Endothelial cell of umbilical vein (primary cell): ENCODE measurements around the gene S100A3. TPM values are rescaled to one million over a fixed set of nuclear protein-coding genes. Genes with fewer than 3 reads are reported as not detected.

Experiments used
- BruUV-seq: library from RNA; stranded (reverse); fragments of 400-500 nt; replicated peaks from 2 replicates; lab custom pipeline; 2021; lab: Mats Ljungman, UMichigan
- CTCF ChIA-PET: fragments of 300-600, 350-600 bp; sonication (Branson Sonifier 250); formaldehyde crosslinking; loops from one replicate; lab custom pipeline; 2021; ENCODE audit warnings: antibody characterized with exemption, inconsistent platforms; lab: Charles Lee
- POLR2A ChIA-PET: fragments of 300-600, 350-600 bp; sonication (Branson Sonifier 250); formaldehyde crosslinking; loops from one replicate; lab custom pipeline; 2021; ENCODE audit warnings: antibody characterized with exemption, inconsistent platforms; lab: Charles Lee
- DNase-seq: peaks from one replicate; pipeline ENCODE4 v3.0.0-alpha.2; 2011; ENCODE audit warnings: low read depth, low spot score
- FAIRE-seq: peaks from 2 replicates; lab custom pipeline; 2011; peaks lifted over from hg19 to GRCh38; lab: Jason Lieb, UNC
- H2AFZ ChIP-seq: 2 replicates; pipeline ENCODE4 v1.6.0; 2012; ENCODE audit warnings: low read depth, low read length, control low read depth, inconsistent platforms
- H3K27ac ChIP-seq: 2 replicates; pipeline ENCODE4 v1.5.1; 2011; ENCODE audit warnings: low read depth, mild to moderate bottlenecking, control low read depth, low read length, moderate library complexity; ENCODE audit not compliant: insufficient read depth
- H3K27me3 ChIP-seq, 2 experiments: 2 replicates each; pipeline versions ENCODE4 v1.6.0 to v1.6.1; 2011; ENCODE audit warnings: low read length in 2 of 2, mixed read lengths in 1 of 2; ENCODE audit not compliant: control insufficient read depth in 2 of 2, insufficient read depth in 2 of 2
- H3K36me3 ChIP-seq, 2 experiments: 2 replicates in 1 of 2; 3 replicates in 1 of 2; pipeline ENCODE4 v1.5.1; 2011; ENCODE audit warnings: low read length in 2 of 2, mild to moderate bottlenecking in 1 of 2, moderate library complexity in 1 of 2; ENCODE audit not compliant: control insufficient read depth in 2 of 2, insufficient read depth in 2 of 2; ENCODE audit errors: extremely low read depth in 1 of 2
- H3K4me1 ChIP-seq: 3 replicates; pipeline ENCODE4 v1.5.1; 2011; ENCODE audit warnings: mild to moderate bottlenecking, low read length; ENCODE audit not compliant: control insufficient read depth, insufficient read depth; ENCODE audit errors: extremely low read depth
- H3K4me2 ChIP-seq: 2 replicates; pipeline ENCODE4 v1.6.1; 2011; ENCODE audit warnings: low read length, control low read depth, mixed read lengths; ENCODE audit not compliant: insufficient read depth
- H3K4me3 ChIP-seq, 3 experiments: fragments of 200-600 bp in 1 of 3; sonication (generic), shearing (Covaris generic) in 1 of 3; replicated peaks in 1 of 3; 2 replicates each; pipeline ENCODE4 v1.5.1; 2011 to 2016; ENCODE audit warnings: control low read depth in 3 of 3, low read length in 3 of 3, mild to moderate bottlenecking in 2 of 3, inconsistent platforms in 1 of 3, low read depth in 1 of 3, moderate library complexity in 1 of 3; ENCODE audit not compliant: insufficient read depth in 1 of 3
- H3K79me2 ChIP-seq: 2 replicates; pipeline ENCODE4 v1.6.0; 2012; ENCODE audit warnings: low read length, inconsistent platforms; ENCODE audit not compliant: control insufficient read depth, insufficient read depth
- H3K9ac ChIP-seq: replicated peaks from 2 replicates; pipeline ENCODE3; 2011; ENCODE audit warnings: low read length, control low read depth; ENCODE audit not compliant: insufficient read depth; ENCODE audit errors: extremely low read depth
- H3K9me1 ChIP-seq: replicated peaks from 3 replicates; pipeline ENCODE4 v1.6.0; 2011; ENCODE audit warnings: mild to moderate bottlenecking, low read length; ENCODE audit not compliant: control insufficient read depth, insufficient read depth; ENCODE audit errors: extremely low read depth
- H3K9me3 ChIP-seq: replicated peaks from 2 replicates; pipeline ENCODE4 v1.5.1; 2012; ENCODE audit warnings: low read length, inconsistent platforms; ENCODE audit not compliant: control insufficient read depth, insufficient read depth
- H4K20me1 ChIP-seq: replicated peaks from 2 replicates; pipeline ENCODE3; 2011; ENCODE audit warnings: mild to moderate bottlenecking, low read length; ENCODE audit not compliant: control insufficient read depth, insufficient read depth; ENCODE audit errors: extremely low read depth
- EZH2 ChIP-seq: IDR thresholded peaks from 2 replicates; pipeline ENCODE4 v1.6.1; 2012; ENCODE audit warnings: borderline replicate concordance, low read depth, mild to moderate bottlenecking, moderate library complexity, low read length, inconsistent platforms; ENCODE audit not compliant: severe bottlenecking
- FOS ChIP-seq: IDR thresholded peaks from 2 replicates; pipeline ENCODE4 v1.6.1; 2011; ENCODE audit warnings: mild to moderate bottlenecking, low read length, moderate library complexity, borderline replicate concordance; ENCODE audit not compliant: insufficient read depth
- GATA2 ChIP-seq: IDR thresholded peaks from 2 replicates; pipeline ENCODE4 v1.7.0; 2011; ENCODE audit warnings: low read depth, mild to moderate bottlenecking, moderate library complexity, mixed read lengths, low read length; ENCODE audit not compliant: insufficient read length, insufficient read depth
- JUN ChIP-seq: IDR thresholded peaks from 2 replicates; pipeline ENCODE4 v1.6.1; 2011; ENCODE audit warnings: borderline replicate concordance, low read depth; ENCODE audit not compliant: insufficient read length, insufficient read depth
- MYC ChIP-seq: IDR thresholded peaks from one replicate; pipeline ENCODE4 v1.6.1; 2011; ENCODE audit warnings: mild to moderate bottlenecking, low read depth, low read length
- POLR2A ChIP-seq: IDR thresholded peaks from 2 replicates; pipeline ENCODE4 v1.6.1; 2012; ENCODE audit warnings: low read depth, mild to moderate bottlenecking, control low read depth, low read length
- POLR2AphosphoS5 ChIP-seq: IDR thresholded peaks from 2 replicates; pipeline ENCODE4 v1.6.1; 2012; ENCODE audit warnings: low read depth, mild to moderate bottlenecking, control low read depth, low read length, moderate library complexity; ENCODE audit not compliant: insufficient read depth
- dilution Hi-C: fragments of 300-500 bp; cut with MboI; formaldehyde crosslinking; loops from one replicate; pipeline ENCODE4 v1.15.0; 2019; ENCODE audit warnings: low sequenced_read_pairs; ENCODE audit not compliant: extremely low pct_ligation_motif_present
- intact Hi-C: fragments of 100-400 bp; cut with micrococcal nuclease; formaldehyde crosslinking; loops from one replicate; pipeline ENCODE4 v1.10.0; 2022
- polyA plus RNA-seq, 4 experiments: library from polyadenylated mRNA; depleted of rRNA in 3 of 4; stranded (reverse) in 3 of 4; unstranded in 1 of 4; fragments of >200 nt; gene quantifications; 2 replicates each; pipeline versions ENCODE4 v1.2.1 to v1.2.3, GENCODE V29; 2011 to 2012; ENCODE audit warnings: missing spikeins in 1 of 4
- total RNA-seq: library from RNA; stranded (reverse); gene quantifications from 2 replicates; pipeline ENCODE4 v1.2.3, GENCODE V29; 2021
- TF ChIP-seq, protein P1 (sequence below), 2 donors: IDR thresholded peaks; 1 replicate in 1 of 2; 2 replicates in 1 of 2; pipeline ENCODE4 v1.5.1; 2011; ENCODE audit warnings: low read length in 2 of 2, mild to moderate bottlenecking in 2 of 2, moderate library complexity in 2 of 2, control low read depth in 1 of 2, inconsistent platforms in 1 of 2, low read depth in 1 of 2; ENCODE audit not compliant: insufficient read depth in 1 of 2; ENCODE audit errors: extremely low read depth in 1 of 2
- TF ChIP-seq, protein P2 (sequence below): IDR thresholded peaks from 2 replicates; pipeline ENCODE4 v1.6.1; 2011; ENCODE audit not compliant: insufficient read depth, insufficient read length

The S100A3 gene
- total and polyA plus RNA-seq, 2 donors (not counting 3 experiments of a cell fraction or from before 2014, with no cell fraction given), result 0.42 to 1.3 TPM

DNA sequence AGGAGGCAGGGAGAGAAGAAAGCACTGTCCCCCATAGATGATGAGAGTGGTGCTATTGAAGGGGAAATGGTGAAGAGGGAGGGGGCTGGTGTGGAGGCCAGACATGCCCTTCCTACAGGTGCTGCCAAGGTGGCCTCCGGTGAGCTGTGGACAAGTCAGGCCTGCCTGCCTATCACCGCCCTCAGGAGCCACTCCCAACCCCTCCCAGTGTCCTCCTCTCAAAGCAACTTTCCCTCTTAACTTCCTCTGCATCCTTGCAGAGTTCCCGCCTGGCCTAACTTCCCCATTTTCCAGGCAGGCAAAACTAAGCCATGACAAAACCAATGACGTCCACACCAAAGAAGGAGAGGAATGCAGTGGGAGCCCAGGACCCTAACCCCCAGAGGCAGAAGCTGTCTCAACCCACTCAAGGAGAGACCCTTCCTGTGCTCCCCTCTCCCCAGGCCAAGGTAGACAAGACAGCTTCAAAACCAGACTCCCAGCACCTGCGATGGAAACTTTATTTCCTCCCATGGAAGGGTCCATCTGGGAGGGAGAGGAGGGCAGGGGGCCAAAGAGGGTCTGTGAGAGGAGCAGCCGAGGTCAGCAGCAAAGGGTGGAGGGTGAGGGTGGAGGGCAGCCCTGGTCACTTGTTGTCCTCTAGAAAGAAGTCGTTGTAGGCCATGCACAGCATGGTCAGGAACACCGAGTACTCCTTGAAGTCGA lies 12.2 kb downstream of the S100A3 start:
- H3K79me2 ChIP-seq, result peaks cover 15% of the 10 kb centered on the region
- POLR2A ChIA-PET, result no interaction called here
- H3K27me3 ChIP-seq, result no peaks in the 10 kb centered on the region
- TF ChIP-seq GATA2, result no peak
- no peak for TF ChIP-seq FOS
- TF ChIP-seq MYC, result no peak
- no peak for TF ChIP-seq EZH2
- TF ChIP-seq, protein P1, sequence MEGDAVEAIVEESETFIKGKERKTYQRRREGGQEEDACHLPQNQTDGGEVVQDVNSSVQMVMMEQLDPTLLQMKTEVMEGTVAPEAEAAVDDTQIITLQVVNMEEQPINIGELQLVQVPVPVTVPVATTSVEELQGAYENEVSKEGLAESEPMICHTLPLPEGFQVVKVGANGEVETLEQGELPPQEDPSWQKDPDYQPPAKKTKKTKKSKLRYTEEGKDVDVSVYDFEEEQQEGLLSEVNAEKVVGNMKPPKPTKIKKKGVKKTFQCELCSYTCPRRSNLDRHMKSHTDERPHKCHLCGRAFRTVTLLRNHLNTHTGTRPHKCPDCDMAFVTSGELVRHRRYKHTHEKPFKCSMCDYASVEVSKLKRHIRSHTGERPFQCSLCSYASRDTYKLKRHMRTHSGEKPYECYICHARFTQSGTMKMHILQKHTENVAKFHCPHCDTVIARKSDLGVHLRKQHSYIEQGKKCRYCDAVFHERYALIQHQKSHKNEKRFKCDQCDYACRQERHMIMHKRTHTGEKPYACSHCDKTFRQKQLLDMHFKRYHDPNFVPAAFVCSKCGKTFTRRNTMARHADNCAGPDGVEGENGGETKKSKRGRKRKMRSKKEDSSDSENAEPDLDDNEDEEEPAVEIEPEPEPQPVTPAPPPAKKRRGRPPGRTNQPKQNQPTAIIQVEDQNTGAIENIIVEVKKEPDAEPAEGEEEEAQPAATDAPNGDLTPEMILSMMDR (IDR thresholded peaks at IDR 0.05; ENCODE audit: extremely low read depth in 1 of 2, insufficient read depth in 1 of 2, low read depth in 1 of 2, low read length in 2 of 2), result no peak
- TF ChIP-seq JUN, result no peak
- TF ChIP-seq, protein P2, sequence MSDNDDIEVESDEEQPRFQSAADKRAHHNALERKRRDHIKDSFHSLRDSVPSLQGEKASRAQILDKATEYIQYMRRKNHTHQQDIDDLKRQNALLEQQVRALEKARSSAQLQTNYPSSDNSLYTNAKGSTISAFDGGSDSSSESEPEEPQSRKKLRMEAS, result no peak
- TF ChIP-seq POLR2AphosphoS5, result no peak
- no peak for TF ChIP-seq POLR2A
- no peaks in the 10 kb centered on the region for H3K36me3 ChIP-seq
- H4K20me1 ChIP-seq, result no peaks in the 10 kb centered on the region
- H2AFZ ChIP-seq, result no peak overlapping the region
- intact Hi-C loops (loop anchor here (1.0 kb wide), 1 partner anchor 12 kb away; the partner anchor contains the start of gene S100A3), dilution Hi-C loops (no loop called here)
- CTCF ChIA-PET, result interaction anchor here (1.1 to 1.8 kb wide), 3 partner anchors 15 to 91 kb away, joined by 3 to 5 read pairs (median 5); partner anchors contain the start of gene S100A13
- H3K4me1 ChIP-seq, result peaks cover 38% of the 10 kb centered on the region
- no peak overlapping the region for H3K4me3 ChIP-seq
- FAIRE-seq, result no peak
- H3K9me3 ChIP-seq, result no peaks in the 10 kb centered on the region
- peak overlapping the region; percentile 14 for H3K27ac ChIP-seq
- BruUV-seq, result no TSS peak
- H3K9ac ChIP-seq, result peak overlapping the region; percentile 17
- DNase-seq, result no peak
- H3K9me1 ChIP-seq, result no peaks in the 10 kb centered on the region
- peak overlapping the region; percentile 13 for H3K4me2 ChIP-seq
